ENCODE results near the gene NRXN2.

GRCh38 chr11:64588701-64589100, 134.3 kb downstream of the NRXN2 start:
- TF ChIP-seq, protein P1, sequence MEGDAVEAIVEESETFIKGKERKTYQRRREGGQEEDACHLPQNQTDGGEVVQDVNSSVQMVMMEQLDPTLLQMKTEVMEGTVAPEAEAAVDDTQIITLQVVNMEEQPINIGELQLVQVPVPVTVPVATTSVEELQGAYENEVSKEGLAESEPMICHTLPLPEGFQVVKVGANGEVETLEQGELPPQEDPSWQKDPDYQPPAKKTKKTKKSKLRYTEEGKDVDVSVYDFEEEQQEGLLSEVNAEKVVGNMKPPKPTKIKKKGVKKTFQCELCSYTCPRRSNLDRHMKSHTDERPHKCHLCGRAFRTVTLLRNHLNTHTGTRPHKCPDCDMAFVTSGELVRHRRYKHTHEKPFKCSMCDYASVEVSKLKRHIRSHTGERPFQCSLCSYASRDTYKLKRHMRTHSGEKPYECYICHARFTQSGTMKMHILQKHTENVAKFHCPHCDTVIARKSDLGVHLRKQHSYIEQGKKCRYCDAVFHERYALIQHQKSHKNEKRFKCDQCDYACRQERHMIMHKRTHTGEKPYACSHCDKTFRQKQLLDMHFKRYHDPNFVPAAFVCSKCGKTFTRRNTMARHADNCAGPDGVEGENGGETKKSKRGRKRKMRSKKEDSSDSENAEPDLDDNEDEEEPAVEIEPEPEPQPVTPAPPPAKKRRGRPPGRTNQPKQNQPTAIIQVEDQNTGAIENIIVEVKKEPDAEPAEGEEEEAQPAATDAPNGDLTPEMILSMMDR (IDR thresholded peaks at IDR 0.05), result no peak
- no peak for TF ChIP-seq EZH2 (IDR thresholded peaks at IDR 0.05)
